Kidney (tissue), 14 donors: ENCODE data around the gene RBMS3. TPM values are rescaled to one million over a fixed set of nuclear protein-coding genes. Genes with fewer than 3 reads are reported as not detected.

Experiments
- DNase-seq, 5 donors: peaks; one replicate each; pipeline ENCODE4 v3.0.0-alpha.2; 2013 to 2020
- FAIRE-seq: peaks from 2 replicates; lab custom pipeline; 2012; peaks lifted over from hg19 to GRCh38; lab: Jason Lieb, UNC
- H3K27ac ChIP-seq, 2 donors: one replicate each; pipeline ENCODE4 v1.7.0; 2013; ENCODE audit warnings: low read depth in 2 of 2, low read length in 2 of 2, inconsistent platforms in 1 of 2
- H3K27me3 ChIP-seq: one replicate; pipeline ENCODE4 v1.7.1; 2013; ENCODE audit warnings: low read length, inconsistent platforms; ENCODE audit not compliant: control insufficient read depth, insufficient read depth
- H3K36me3 ChIP-seq, 3 donors: one replicate each; pipeline versions ENCODE4 v1.7.0 to v1.7.1; 2013; ENCODE audit warnings: low read length in 3 of 3, control low read depth in 1 of 3, inconsistent platforms in 1 of 3; ENCODE audit not compliant: insufficient read depth in 3 of 3, control insufficient read depth in 2 of 3
- H3K4me1 ChIP-seq, 3 donors: one replicate each; pipeline versions ENCODE4 v1.7.0 to v1.7.1; 2013; ENCODE audit warnings: low read length in 3 of 3, inconsistent platforms in 1 of 3, low read depth in 1 of 3; ENCODE audit not compliant: control insufficient read depth in 2 of 3, insufficient read depth in 2 of 3
- H3K4me3 ChIP-seq, 3 donors: one replicate each; pipeline versions ENCODE4 v1.7.0 to v1.8.1; 2013; ENCODE audit warnings: low read length in 3 of 3, control low read depth in 1 of 3, inconsistent platforms in 1 of 3
- H3K9ac ChIP-seq, 3 donors: one replicate each; pipeline versions ENCODE4 v1.7.0 to v1.7.1; 2013; ENCODE audit warnings: low read length in 3 of 3, control low read depth in 1 of 3, inconsistent platforms in 1 of 3
- H3K9me3 ChIP-seq, 3 donors: one replicate each; pipeline versions ENCODE4 v1.7.0 to v1.7.1; 2013; ENCODE audit warnings: low read length in 3 of 3, control low read depth in 1 of 3, inconsistent platforms in 1 of 3; ENCODE audit not compliant: control insufficient read depth in 2 of 3, insufficient read depth in 1 of 3
- intact Hi-C: fragments of 100-400 bp; cut with DNase I; formaldehyde crosslinking; loops from one replicate; pipeline ENCODE4 v1.11.1; 2022
- polyA plus RNA-seq: library from polyadenylated mRNA; stranded (reverse); fragments of 350-450 nt; fragmentation: Illumina TruSeq; extraction: RNeasy Lipid Tissue Mini Kit (QIAGEN cat#74804); gene quantifications from one replicate; pipeline ENCODE4 v1.2.3, GENCODE V29; 2014; ENCODE audit warnings: low read depth, low replicate concordance; ENCODE audit not compliant: insufficient read depth
- total RNA-seq: library from RNA; stranded (reverse); fragmentation: NEBNext Ultra II Directional; extraction: Animal tissue kit (Norgen Biotek cat#: 25700); gene quantifications from one replicate; pipeline ENCODE4 v1.2.1, GENCODE V29; 2021
- TF ChIP-seq, protein P1 (sequence below): IDR thresholded peaks from 3 replicates; pipeline ENCODE4 v1.5.1; 2012; ENCODE audit warnings: mild to moderate bottlenecking, moderate library complexity, borderline replicate concordance; ENCODE audit not compliant: insufficient read depth; ENCODE audit errors: extremely low read depth
- donor health status: control.
- donor health status: control.
- donor health status: control.
- donor health status: control.
- donor health status: control.
- donor health status: DM: yes; HTN: yes; CAD: no.
- donor health status: Normal renal cell carcinoma (clear cell type).

Gene RBMS3
- total and polyA plus RNA-seq, 2 donors from 2014 or later = 3.2 to 48.8 TPM

DNA sequence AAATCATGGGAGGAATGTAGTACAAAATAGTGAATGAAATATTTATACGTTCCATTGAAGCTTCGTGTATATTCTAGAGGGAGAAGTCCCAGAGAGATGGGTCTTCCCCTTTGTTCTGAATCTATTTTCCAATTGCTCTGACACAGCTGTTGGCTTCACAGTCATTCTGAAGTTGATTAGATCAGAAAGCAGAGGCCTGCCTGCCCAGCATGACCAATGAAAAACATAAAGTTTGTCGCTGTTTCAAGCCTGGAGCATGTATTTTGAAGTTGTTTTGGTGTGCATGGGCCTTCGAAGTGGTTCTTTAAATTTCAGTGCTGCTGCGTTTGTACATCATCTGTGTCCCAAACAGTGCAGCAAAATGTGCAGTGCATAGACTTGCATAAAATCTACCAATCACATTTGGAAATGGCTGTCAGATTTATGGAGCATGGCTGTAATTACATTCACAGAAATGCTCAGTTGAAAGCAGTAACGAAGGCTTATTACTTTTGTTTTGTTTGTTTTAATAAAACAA lies 31.0 kb upstream of the RBMS3 start:
- Histone ChIP-seq H3K27me3 (no peaks in the 10 kb centered on the region), H3K9ac (no peak overlapping the region), H3K27ac (no peak overlapping the region), H3K9me3 (no peaks in the 10 kb centered on the region), H3K4me3 (no peak overlapping the region), H3K4me1 (no peaks in the 10 kb centered on the region), H3K36me3 (no peaks in the 10 kb centered on the region)
- TF ChIP-seq, protein P1, sequence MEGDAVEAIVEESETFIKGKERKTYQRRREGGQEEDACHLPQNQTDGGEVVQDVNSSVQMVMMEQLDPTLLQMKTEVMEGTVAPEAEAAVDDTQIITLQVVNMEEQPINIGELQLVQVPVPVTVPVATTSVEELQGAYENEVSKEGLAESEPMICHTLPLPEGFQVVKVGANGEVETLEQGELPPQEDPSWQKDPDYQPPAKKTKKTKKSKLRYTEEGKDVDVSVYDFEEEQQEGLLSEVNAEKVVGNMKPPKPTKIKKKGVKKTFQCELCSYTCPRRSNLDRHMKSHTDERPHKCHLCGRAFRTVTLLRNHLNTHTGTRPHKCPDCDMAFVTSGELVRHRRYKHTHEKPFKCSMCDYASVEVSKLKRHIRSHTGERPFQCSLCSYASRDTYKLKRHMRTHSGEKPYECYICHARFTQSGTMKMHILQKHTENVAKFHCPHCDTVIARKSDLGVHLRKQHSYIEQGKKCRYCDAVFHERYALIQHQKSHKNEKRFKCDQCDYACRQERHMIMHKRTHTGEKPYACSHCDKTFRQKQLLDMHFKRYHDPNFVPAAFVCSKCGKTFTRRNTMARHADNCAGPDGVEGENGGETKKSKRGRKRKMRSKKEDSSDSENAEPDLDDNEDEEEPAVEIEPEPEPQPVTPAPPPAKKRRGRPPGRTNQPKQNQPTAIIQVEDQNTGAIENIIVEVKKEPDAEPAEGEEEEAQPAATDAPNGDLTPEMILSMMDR = no peak
- FAIRE-seq (no peak), DNase-seq (peak in 1 of 5 donors; percentile 12)
- intact Hi-C loops = no loop called here

DNA sequence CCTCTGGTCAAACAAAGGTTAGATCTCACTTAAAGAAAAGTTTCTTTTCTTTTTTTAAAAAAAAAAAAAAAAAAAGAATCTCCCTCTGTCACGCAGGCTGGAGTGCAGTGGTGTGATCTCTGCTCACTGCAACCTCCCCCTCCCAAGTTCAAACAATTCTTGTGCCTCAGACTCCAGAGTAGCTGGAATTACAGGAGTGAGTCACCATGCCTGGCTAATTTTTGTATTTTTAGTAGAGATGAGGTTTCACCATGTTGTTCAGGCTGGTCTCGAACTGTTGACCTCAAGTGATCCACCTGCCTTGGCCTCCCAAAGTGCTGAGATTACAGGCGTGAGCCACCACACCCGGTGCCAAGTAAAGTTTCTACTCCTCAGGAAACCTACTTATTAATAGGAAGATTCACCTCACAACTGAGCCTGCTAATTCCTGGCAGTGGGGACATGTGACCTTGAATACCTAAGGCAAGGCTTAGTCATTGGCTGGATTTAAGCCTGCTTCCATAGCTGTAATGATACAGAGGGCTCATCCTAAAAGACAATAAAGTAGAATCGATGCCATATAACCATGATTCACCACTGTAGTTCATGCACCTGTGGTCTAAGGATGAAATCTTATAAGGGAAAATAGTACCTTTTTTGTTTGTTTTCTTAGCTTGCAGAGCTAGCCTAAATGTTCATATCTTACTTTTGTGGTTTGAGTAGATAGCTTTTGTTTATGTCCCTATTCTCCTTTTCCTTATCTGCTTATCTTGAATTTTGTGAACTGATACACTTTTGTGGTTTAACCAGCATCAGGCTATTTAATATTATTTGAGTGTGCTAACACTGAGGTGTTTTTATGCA lies 24.8 kb upstream of the RBMS3 start:
- Histone ChIP-seq H3K27me3 (no peaks in the 10 kb centered on the region), H3K9me3 (no peaks in the 10 kb centered on the region), H3K4me1 (no peaks in the 10 kb centered on the region), H3K27ac (no peak overlapping the region), H3K4me3 (no peak overlapping the region), H3K36me3 (no peaks in the 10 kb centered on the region), H3K9ac (no peak overlapping the region)
- no peak for DNase-seq
- TF ChIP-seq, protein P1 = no peak
- FAIRE-seq = no peak
- intact Hi-C loops = no loop called here

DNA sequence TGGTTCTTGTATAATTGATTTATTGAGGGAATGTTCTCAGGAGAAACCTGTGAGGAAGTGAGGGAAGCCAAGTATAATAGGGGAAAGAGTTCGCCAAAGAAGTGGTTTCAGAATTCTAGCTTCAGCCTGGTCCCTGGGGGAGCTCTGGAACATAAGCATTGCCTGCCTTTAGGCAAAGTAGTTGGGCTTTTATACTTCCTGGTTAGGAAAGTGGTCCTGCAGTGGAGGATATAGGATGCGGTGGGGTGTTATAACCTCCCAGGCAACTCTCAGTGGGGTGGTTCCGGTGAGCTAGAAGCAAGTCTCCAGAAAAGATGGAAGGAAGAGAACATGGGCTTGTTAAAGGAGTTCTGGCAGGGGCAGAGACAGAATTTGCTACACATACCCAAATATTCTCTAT lies 22.7 kb upstream of the RBMS3 start:
- FAIRE-seq (no peak), DNase-seq (no peak)
- TF ChIP-seq, protein P1 = no peak
- Histone ChIP-seq H3K36me3 (no peaks in the 10 kb centered on the region), H3K4me1 (no peaks in the 10 kb centered on the region), H3K9me3 (no peaks in the 10 kb centered on the region), H3K27ac (no peak overlapping the region), H3K9ac (no peak overlapping the region), H3K27me3 (no peaks in the 10 kb centered on the region), H3K4me3 (no peak overlapping the region)
- intact Hi-C loops = no loop called here
